ENCODE data around the gene NEMP1. TPM values are rescaled to one million over a fixed set of nuclear protein-coding genes. Genes with fewer than 3 reads are reported as not detected.

The NEMP1 gene
- total and polyA plus RNA-seq, 2 of the 13 experiments (the other 11 are each of a cell fraction or from before 2014, with no cell fraction given), result 11.4 to 12.9 TPM

- TF ChIP-seq ATM (IDR thresholded peaks at IDR 0.05; ENCODE audit: borderline replicate concordance) (no peak), MTF1 (CRISPR knock-in tag; IDR thresholded peaks at IDR 0.05) (no peak), ZNF367 (CRISPR knock-in tag; IDR thresholded peaks at IDR 0.05; ENCODE audit: borderline replicate concordance) (no peak), ZNF354B (CRISPR knock-in tag; IDR thresholded peaks at IDR 0.05) (no peak), NPAS2 (CRISPR knock-in tag; IDR thresholded peaks at IDR 0.05; ENCODE audit: borderline replicate concordance) (no peak), TSC22D2 (CRISPR knock-in tag; IDR thresholded peaks at IDR 0.05; ENCODE audit: borderline replicate concordance) (no peak), ZNF335 (CRISPR knock-in tag; IDR thresholded peaks at IDR 0.05) (no peak), ZFP90 (CRISPR knock-in tag; IDR thresholded peaks at IDR 0.05; ENCODE audit: borderline replicate concordance) (no peak), ZNF331 (CRISPR knock-in tag; IDR thresholded peaks at IDR 0.05) (peak; percentile 39; the same call in 1 of the 2 replicates), NFKBIZ (CRISPR knock-in tag; IDR thresholded peaks at IDR 0.05) (0 out of 2 replicates have a peak, but pooled peaks have one; percentile 24), AKNA (CRISPR knock-in tag; IDR thresholded peaks at IDR 0.05; ENCODE audit: borderline replicate concordance) (no peak), FOXO4 (CRISPR knock-in tag; conservative IDR thresholded peaks at IDR 0.05) (0 out of 2 replicates have a peak, but pooled peaks have one; percentile 58), FUBP1 (CRISPR knock-in tag; IDR thresholded peaks at IDR 0.05; ENCODE audit: borderline replicate concordance) (no peak), TP53 (CRISPR knock-in tag; conservative IDR thresholded peaks at IDR 0.05) (no peak), ZSCAN29 (CRISPR knock-in tag; conservative IDR thresholded peaks at IDR 0.05) (no peak), ZNF205 (CRISPR knock-in tag; IDR thresholded peaks at IDR 0.05) (no peak), KLF6 (CRISPR knock-in tag; IDR thresholded peaks at IDR 0.05) (0 out of 2 replicates have a peak, but pooled peaks have one; percentile 59), ZFP41 (CRISPR knock-in tag; IDR thresholded peaks at IDR 0.05; ENCODE audit: borderline replicate concordance) (no peak), ZNF709 (CRISPR knock-in tag; IDR thresholded peaks at IDR 0.05) (no peak)
- TF ChIP-seq, protein P1, sequence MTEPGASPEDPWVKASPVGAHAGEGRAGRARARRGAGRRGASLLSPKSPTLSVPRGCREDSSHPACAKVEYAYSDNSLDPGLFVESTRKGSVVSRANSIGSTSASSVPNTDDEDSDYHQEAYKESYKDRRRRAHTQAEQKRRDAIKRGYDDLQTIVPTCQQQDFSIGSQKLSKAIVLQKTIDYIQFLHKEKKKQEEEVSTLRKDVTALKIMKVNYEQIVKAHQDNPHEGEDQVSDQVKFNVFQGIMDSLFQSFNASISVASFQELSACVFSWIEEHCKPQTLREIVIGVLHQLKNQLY (CRISPR knock-in tag; IDR thresholded peaks at IDR 0.05), result no peak
- TF ChIP-seq, protein P2, sequence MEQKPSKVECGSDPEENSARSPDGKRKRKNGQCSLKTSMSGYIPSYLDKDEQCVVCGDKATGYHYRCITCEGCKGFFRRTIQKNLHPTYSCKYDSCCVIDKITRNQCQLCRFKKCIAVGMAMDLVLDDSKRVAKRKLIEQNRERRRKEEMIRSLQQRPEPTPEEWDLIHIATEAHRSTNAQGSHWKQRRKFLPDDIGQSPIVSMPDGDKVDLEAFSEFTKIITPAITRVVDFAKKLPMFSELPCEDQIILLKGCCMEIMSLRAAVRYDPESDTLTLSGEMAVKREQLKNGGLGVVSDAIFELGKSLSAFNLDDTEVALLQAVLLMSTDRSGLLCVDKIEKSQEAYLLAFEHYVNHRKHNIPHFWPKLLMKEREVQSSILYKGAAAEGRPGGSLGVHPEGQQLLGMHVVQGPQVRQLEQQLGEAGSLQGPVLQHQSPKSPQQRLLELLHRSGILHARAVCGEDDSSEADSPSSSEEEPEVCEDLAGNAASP (CRISPR knock-in tag; IDR thresholded peaks at IDR 0.05; ENCODE audit: borderline replicate concordance), result 0 out of 2 replicates have a peak, but pooled peaks have one; percentile 25
Observed at GRCh38 chr12:57049890-57050289, 28.7 kb downstream of the NEMP1 start, which contains the start of gene MYO1A (continued).

Data from HepG2 (cell line).